ENCODE results near the gene TFPT. TPM values are rescaled to one million over a fixed set of nuclear protein-coding genes. Genes with fewer than 3 reads are reported as not detected.
A peak's percentile ranks its signal among the peaks of the same experiment; 100 is the strongest.

The TFPT gene
- total and polyA plus RNA-seq, 2 experiments from 2014 or later, result 14.7 to 25.9 TPM

DNA sequence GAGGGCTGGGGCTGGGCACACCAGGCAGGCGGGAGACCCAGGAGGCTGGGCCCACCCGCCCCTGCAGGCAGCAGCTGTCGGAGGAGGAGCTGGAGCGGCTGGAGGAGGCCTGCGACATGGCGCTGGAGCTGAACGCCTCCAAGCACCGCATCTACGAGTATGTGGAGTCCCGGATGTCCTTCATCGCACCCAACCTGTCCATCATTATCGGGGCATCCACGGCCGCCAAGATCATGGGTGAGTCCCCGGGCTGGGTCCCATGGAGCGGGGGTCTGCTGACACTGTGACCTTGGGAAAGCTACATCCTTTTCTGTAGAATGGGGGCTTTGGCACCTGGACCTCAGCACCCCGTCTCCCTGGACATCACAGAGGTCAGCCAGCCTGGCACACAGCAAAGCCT, 8.2 kb upstream of the TFPT start:
- no peaks in the 10 kb centered on the region for H3K9me3 ChIP-seq (ENCODE audit: low read depth)
- H3K9me2 ChIP-seq (replicated peaks; ENCODE audit: insufficient read depth), result no peaks in the 10 kb centered on the region
- H3K27me3 ChIP-seq, result no peaks in the 10 kb centered on the region
- no peak for TF ChIP-seq EZH2 (IDR thresholded peaks at IDR 0.05; ENCODE audit: borderline replicate concordance)
- H3K4me2 ChIP-seq, result no peak overlapping the region
- DNase-seq (ENCODE audit: low spot score), result no peak
- no peaks in the 10 kb centered on the region for H4K20me1 ChIP-seq (ENCODE audit: insufficient read depth, poor library complexity, severe bottlenecking)
- H2AFZ ChIP-seq, result no peak overlapping the region
- WGBS (ENCODE audit: low lambda C conversion rate, missing lambda C conversion rate), result 98% methylated on average over 17 of the region's 17 CpGs
- H3K36me3 ChIP-seq (replicated peaks; ENCODE audit: insufficient read depth, low read depth), result no peaks in the 10 kb centered on the region
- no peak overlapping the region for H3K27ac ChIP-seq
- H3K79me2 ChIP-seq, result no peaks in the 10 kb centered on the region
- H3K4me3 ChIP-seq, result no peak overlapping the region
- no peaks in the 10 kb centered on the region for H3K4me1 ChIP-seq (ENCODE audit: insufficient read depth)

DNA sequence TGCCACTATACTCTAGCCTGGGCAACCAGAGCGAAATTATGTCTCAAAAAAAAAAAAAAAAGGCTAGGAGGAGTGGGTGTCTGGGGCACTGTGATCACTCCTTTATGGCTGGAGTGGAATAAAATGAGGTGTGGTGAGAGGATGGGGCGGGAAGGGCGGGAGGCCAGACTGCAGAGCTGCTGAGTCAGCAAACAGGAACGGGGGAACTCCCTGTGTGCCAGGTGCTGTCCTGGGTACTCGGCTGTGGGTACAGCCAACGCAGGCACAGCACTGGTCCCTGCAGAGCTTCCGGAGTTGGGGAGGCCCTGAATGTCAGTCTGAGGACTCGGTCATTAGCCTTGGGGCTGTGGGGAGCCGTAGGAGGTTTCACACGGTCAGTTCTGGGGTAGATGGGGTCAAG, 5.8 kb upstream of the TFPT start:
- Histone ChIP-seq H3K36me3 (replicated peaks; ENCODE audit: insufficient read depth, low read depth) (no peaks in the 10 kb centered on the region), H3K9me2 (replicated peaks; ENCODE audit: insufficient read depth) (no peaks in the 10 kb centered on the region), H3K4me3 (no peak overlapping the region), H3K79me2 (peaks cover 7% of the 10 kb centered on the region), H3K27me3 (no peaks in the 10 kb centered on the region), H4K20me1 (ENCODE audit: insufficient read depth, poor library complexity, severe bottlenecking) (no peaks in the 10 kb centered on the region), H3K4me1 (ENCODE audit: insufficient read depth) (no peaks in the 10 kb centered on the region), H3K9me3 (ENCODE audit: low read depth) (no peaks in the 10 kb centered on the region), H3K27ac (no peak overlapping the region), H2AFZ (no peak overlapping the region), H3K4me2 (no peak overlapping the region)
- WGBS (ENCODE audit: low lambda C conversion rate, missing lambda C conversion rate), result 95% methylated on average over 10 of the region's 10 CpGs
- DNase-seq (ENCODE audit: low spot score), result no peak
- TF ChIP-seq EZH2phosphoT487 (IDR thresholded peaks at IDR 0.05; ENCODE audit: low read depth, severe bottlenecking, unreplicated experiment) (no peak), CTCF (IDR thresholded peaks at IDR 0.05; ENCODE audit: poor library complexity) (no peak), EZH2 (IDR thresholded peaks at IDR 0.05; ENCODE audit: borderline replicate concordance) (no peak)

DNA sequence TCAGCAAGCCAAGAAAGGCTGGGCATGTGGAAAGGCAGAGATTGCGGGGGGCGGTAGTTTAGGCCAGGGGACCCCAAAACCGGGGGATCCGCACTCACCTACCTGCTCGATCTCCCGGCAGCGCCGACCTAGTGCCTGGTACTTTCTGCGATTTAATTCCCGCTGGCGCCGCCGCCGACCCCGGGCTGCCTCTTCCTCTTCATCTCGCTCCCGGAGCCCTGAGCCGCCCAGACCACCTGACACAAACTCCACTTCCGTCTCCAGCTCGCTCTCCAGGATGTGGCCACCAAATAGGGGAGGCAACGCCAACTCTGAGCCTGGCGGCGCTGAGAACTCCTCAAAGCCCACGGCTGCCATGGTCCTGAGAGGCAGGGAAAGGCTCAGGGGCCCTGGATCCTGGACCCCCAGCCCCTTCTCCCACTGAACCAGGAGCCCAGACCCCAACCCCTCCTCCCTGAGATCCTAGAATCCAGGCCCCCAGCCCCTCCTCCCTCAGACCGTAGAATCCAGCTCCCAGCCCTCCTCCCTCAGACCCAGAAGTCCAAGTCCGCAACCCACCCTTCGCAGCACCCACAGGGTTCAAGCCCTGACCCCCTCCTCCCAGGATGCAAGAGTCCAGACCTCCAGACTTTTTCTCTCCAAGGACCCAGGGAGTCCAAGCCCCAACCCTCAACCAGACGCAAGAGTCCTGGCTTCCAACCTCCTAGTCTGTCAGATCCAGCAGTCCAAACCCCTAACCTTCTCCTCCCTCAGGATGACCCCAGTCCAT, 933 bp downstream of the TFPT start:
- Histone ChIP-seq H3K4me1 (ENCODE audit: insufficient read depth) (no peaks in the 10 kb centered on the region), H3K4me3 (peak overlapping the region; percentile 78), H3K9me2 (replicated peaks; ENCODE audit: insufficient read depth) (no peaks in the 10 kb centered on the region), H4K20me1 (ENCODE audit: insufficient read depth, poor library complexity, severe bottlenecking) (no peaks in the 10 kb centered on the region), H3K79me2 (peaks cover 33% of the 10 kb centered on the region), H2AFZ (peak overlapping the region; percentile 67), H3K27ac (no peak overlapping the region), H3K9me3 (ENCODE audit: low read depth) (no peaks in the 10 kb centered on the region), H3K36me3 (replicated peaks; ENCODE audit: insufficient read depth, low read depth) (no peaks in the 10 kb centered on the region), H3K27me3 (no peaks in the 10 kb centered on the region), H3K4me2 (peak overlapping the region; percentile 87)
- WGBS (ENCODE audit: low lambda C conversion rate, missing lambda C conversion rate), result 46% methylated on average over 23 of the region's 28 CpGs
- TF ChIP-seq CTCF (IDR thresholded peaks at IDR 0.05; ENCODE audit: poor library complexity), result no peak
- TF ChIP-seq EZH2 (IDR thresholded peaks at IDR 0.05; ENCODE audit: borderline replicate concordance), result no peak
- TF ChIP-seq EZH2phosphoT487 (IDR thresholded peaks at IDR 0.05; ENCODE audit: low read depth, severe bottlenecking, unreplicated experiment), result no peak
- DNase-seq (ENCODE audit: low spot score), result peak; percentile 45

DNA sequence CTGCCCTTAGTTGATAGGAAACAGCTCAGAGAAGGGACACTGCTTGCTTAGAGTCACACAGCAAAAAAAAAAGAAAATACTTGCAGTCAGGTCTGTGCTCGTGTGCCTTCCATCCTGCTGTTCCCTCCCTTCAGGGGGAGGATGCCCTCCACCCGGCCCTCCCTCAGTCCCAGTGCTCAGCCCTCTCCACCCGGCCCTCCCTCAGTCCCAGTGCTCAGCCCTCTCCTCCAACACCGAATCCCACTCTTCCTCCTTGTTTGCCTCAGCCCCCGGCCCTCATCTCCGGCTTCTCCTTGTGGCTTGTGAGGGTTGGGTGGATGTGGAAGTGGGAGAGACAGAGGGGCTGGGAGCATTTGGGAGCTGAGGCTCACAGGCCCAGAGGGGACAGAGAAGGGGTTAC, 5.8 kb downstream of the TFPT start:
- 77% methylated on average over 6 of the region's 6 CpGs for WGBS (ENCODE audit: low lambda C conversion rate, missing lambda C conversion rate)
- peaks cover 20% of the 10 kb centered on the region for H3K79me2 ChIP-seq
- DNase-seq (ENCODE audit: low spot score), result no peak
- TF ChIP-seq EZH2 (IDR thresholded peaks at IDR 0.05; ENCODE audit: borderline replicate concordance) (no peak), EZH2phosphoT487 (IDR thresholded peaks at IDR 0.05; ENCODE audit: low read depth, severe bottlenecking, unreplicated experiment) (no peak), CTCF (IDR thresholded peaks at IDR 0.05; ENCODE audit: poor library complexity) (no peak)
- no peaks in the 10 kb centered on the region for H3K9me3 ChIP-seq (ENCODE audit: low read depth)
- H3K4me3 ChIP-seq, result no peak overlapping the region
- no peaks in the 10 kb centered on the region for H3K36me3 ChIP-seq (replicated peaks; ENCODE audit: insufficient read depth, low read depth)
- no peaks in the 10 kb centered on the region for H3K4me1 ChIP-seq (ENCODE audit: insufficient read depth)
- H3K27ac ChIP-seq, result no peak overlapping the region
- H3K27me3 ChIP-seq, result no peaks in the 10 kb centered on the region
- no peaks in the 10 kb centered on the region for H4K20me1 ChIP-seq (ENCODE audit: insufficient read depth, poor library complexity, severe bottlenecking)
- no peak overlapping the region for H2AFZ ChIP-seq
- no peaks in the 10 kb centered on the region for H3K9me2 ChIP-seq (replicated peaks; ENCODE audit: insufficient read depth)
- no peak overlapping the region for H3K4me2 ChIP-seq

All from hepatocyte (in vitro differentiated cells).